HG02885 (cell line): Measurements from ENCODE around the gene MTHFS.

Source experiments
- ATAC-seq: cut with Tn5 transposase; IDR thresholded peaks from one replicate; pipeline ENCODE4 v1.9.1; 2021; ENCODE audit warnings: mild to moderate bottlenecking; ENCODE audit not compliant: unreplicated experiment, poor library complexity

Gene MTHFS

DNA sequence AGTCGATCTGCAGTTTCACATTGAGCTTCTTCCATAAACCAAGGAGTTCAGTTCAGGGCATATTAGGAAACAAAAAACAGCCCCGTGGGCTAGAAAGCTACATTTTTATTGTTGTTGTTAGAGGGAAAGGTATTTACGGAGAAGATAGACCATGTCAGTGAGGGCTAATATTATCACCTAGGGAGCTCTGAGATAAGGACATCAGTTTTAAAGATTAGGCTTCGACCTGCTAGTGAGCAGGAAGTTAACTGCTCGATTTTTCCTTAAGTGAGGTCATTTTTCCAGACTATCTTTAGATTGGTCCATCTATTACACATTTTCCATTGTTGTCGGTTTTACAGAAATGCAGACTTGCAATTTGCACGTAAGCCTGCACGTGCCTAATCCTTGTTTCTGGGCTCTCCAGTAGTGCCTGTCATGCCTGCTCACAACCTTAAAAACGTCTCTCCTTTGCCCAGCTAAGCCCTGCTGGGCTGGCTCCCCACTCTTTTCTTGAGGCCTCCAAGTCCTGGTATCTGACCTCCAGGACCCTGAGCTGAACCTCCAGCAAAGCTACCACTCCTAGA, 72.6 kb downstream of the MTHFS start:
- no peak for ATAC-seq

DNA sequence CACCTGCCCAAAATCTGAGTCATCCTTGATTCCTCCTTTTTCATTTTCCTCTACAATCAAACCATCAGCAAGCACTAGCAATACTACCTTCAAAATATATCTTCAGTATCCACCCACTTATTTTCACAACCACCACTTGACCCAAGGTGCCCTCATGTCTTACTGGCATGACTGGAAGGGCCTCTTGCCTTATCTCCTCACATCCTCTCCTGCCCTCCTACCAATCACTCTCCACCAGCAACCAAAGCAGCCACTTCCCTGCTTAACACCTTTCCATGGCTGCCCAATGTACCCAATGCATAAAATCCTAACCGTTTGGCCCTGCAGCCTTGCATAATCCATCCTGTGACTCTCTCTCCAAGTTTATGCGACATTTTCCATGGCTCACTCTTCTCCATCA, 76.0 kb downstream of the MTHFS start:
- no peak for ATAC-seq

DNA sequence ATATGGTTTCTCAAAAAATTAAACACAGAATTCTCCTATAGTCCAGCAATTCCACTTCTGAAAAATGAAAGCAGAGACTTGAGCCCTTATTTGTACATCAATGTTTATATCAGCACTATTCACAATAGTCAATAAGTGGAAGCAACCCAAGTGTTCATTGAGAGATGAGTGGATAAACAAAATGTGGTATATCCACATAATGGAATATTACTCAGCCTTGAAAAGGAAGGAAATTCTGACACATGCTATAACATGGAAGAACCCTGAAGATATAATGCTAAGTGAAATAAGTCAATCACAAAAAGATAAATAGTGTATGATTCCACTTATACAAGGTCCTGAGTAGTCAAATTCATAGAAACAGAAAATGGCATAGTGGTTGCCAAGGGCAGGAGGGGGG, 76.6 kb downstream of the MTHFS start:
- ATAC-seq, result no peak

DNA sequence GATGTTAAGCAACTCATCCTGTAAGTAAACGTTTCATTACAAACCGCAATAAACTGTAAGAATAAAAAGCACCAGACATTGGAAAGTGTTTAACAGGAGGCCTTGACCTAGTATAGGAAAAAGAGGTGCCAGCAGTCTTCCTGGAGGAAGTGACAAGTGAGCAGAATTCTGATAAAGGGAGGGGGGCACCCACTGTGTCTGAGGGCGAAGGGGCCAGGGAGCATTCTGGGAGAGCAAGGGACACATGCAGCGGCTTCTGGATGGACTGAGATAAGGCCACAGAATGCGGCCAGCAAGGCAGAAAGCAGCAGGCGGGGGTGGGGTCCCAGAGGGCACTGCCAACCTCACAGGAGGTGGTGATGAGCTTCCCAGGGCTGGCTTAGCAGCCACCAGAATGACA, 80.2 kb downstream of the MTHFS start:
- ATAC-seq, result no peak

DNA sequence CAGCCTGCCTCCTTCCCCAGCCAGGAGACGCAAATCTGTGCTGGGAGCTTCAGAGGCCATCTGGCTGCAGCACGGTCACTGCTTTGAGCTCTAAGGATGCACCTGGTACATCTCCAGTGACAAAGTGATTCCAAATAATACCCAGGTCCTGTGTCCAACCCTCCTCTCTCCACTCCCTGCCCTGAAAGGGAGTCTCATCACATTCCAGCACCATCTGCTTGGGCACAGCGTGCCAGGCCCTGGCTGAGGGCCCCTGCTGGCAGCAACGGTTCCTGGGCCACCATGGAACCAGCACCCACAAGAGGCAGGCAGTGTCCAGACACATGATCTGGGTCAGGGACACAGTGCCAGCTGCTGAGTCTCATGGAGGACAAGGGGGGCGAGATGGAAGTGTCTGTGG, 81.3 kb downstream of the MTHFS start:
- no peak for ATAC-seq

DNA sequence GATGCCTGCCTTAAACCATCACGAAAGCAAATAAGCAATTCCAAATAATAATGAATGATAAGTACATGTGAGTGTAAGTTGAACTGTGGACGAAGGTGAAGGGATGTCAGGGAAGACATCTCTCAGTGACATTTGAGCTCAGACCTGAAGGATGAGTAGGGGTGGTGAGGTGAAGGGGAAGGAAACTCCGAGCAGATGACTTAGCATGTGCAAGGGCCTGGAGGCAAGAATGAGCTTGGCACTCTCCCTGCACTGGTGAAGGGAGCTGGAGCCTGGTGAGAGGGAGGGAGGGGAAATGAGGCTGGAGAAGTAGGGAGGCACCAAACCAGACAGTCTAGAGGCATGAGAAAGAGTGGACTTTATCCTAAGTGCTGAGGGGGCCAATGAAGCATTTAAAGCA, 84.3 kb downstream of the MTHFS start:
- no peak for ATAC-seq

DNA sequence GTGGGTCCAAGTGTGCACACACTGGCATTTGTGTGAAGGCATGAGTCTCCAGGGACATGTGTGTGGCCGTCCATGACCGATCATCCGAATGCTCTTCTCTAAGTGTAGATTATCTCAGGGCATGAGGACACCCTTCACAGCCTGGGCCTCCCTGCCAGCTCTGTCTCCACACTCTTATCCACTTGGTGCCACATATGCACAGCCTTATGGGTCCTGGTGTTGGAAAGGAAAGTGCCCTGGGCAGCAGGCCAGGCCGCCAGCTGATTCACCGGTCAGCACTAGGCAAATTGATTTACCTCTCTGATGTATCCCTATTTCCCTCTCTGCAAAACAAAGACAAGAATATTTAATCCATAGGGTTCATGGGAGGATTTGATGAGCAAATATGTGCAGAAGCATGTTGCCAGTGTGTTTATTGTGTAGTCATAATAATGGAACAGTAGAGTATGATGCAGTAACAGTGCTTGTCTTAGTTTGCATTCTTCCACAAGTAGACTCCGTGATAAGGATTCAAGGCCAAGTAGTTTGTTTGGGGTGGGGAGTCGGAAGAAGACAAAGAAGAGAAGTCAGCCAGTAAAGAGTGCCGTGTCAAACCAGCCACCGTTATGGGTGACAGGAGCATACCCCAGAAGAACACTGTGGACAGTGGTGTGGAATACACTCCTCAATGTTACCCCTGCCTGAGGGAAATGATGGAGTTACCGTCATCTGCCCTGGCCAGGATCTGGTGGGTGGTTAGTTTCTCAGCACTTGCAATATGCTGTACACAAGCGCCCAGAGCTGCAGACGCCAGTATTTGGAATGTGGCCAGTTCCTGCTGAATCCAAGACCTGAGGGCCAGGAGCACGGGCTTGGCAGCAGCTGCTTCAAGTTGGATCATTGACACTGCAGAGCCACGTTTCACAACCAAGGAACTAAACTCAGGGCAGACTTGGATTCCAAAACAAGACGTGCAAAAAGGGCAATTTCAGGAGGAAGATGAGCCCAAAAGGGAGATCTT, 85.1 kb downstream of the MTHFS start:
- ATAC-seq, result no peak

DNA sequence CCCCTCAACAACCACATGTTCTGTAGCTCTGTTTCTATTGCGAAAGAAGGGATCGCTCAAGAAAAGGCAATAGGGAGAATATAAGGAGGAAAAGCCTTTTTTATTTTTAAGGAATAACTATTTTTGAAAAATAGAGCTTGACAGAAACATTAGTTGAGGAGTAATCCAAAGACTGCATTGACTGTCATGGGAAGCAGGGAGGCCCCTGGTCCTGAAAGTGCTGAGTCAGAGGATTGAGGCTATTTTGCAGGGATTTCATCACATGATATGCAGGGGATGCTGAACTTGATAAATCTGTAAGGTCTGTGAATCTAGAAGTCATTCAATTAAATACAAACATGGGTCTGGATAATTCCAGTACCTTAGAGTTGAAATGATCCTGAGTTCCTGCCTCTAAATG, 92.0 kb downstream of the MTHFS start:
- no peak for ATAC-seq

DNA sequence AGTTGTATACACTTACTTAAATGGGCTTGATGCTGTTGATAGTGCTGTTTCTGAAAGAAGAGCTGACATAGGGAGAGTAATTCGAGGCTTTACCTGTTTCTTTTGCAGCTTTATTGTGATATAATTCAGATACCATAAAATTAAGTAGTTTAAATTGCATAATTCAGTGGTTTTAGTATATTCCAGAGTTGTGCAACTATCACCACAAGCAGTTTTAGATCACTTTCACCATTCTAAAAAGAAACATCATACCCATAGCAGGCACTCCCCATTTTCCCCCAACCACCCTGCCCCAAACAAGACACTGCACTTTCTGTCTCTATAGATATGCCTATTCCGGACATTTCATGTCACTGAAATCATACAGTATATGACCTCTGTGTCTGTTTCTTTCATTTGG, 98.5 kb downstream of the MTHFS start:
- no peak for ATAC-seq
